Stimulated activated CD4-positive, alpha-beta T cell treated with anti-CD3 and anti-CD28 coated beads, Interleukin-1b, Interleukin-23, amount 100 ng/mL, for 1 hour (primary cell): Measurements from ENCODE around the gene C2CD2.
"Not testable (repeated sequence)": the region's sequence is repeated elsewhere in the genome, so short reads cannot be mapped to it uniquely, and the experiment has no call there.

ENCODE experiments used
- DNase-seq, 2 donors: peaks; one replicate each; pipeline ENCODE4 v3.0.0-alpha.2; 2020; ENCODE audit warnings: low read depth in 2 of 2

The C2CD2 gene

DNA sequence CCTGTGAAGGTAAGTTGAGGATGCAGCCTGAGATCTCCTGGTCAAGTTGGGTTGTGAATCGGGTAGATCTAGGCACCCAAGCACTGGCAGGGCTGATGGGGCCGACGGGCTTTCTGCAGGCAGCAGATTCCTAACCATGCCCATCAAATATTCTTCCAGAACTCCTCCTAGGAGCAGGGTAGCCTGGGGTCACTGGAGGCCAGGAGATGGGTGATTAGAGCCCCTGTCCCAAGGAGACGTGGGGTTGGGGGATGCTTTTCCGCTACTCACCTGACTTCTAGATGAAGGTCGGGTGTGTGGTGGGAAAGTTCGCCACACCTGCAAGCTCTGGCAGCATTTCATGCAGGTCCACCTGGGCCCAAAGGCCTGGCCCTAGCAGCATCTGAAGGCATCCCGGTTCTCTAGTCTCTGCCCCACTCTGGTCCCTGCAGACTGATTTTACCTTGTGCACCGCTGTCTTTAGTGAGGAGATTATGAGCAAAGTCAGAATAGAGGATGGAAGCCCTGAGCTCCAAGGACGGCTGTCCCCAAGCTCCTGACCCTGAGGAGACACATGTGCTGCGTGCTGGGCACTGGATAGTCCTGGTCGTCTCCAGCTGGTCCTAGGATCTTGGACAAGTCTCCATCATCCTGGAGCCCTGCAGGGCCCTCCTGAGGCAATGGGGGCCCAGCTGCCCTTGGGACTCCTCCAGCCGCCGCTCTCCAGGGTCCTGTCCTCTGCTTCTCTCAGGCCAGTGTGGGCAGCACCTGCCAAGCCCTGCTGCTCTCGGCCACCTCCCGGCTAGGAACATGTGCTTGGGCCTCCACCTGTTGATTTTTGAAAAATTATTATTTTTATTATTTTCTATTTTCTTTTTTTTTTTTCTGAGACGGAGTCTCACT lies 21.8 kb upstream of the C2CD2 start:
- DNase-seq, result no peak

DNA sequence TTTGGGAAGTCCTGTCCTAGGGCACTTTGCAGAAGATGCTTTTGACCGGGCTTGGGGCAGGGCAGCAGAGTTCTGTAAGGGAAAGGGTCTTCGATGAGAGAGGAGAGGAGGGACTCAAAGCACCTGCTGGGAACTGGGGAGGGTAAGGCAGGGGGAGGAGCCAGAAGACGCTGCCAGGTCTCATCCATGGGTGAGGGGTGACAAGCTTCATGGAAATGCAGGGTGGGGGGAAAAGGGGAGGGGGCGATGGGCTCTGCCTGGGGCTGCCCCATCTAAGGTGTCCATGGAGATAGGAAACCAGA lies 20.9 kb upstream of the C2CD2 start:
- DNase-seq, result no peak

DNA sequence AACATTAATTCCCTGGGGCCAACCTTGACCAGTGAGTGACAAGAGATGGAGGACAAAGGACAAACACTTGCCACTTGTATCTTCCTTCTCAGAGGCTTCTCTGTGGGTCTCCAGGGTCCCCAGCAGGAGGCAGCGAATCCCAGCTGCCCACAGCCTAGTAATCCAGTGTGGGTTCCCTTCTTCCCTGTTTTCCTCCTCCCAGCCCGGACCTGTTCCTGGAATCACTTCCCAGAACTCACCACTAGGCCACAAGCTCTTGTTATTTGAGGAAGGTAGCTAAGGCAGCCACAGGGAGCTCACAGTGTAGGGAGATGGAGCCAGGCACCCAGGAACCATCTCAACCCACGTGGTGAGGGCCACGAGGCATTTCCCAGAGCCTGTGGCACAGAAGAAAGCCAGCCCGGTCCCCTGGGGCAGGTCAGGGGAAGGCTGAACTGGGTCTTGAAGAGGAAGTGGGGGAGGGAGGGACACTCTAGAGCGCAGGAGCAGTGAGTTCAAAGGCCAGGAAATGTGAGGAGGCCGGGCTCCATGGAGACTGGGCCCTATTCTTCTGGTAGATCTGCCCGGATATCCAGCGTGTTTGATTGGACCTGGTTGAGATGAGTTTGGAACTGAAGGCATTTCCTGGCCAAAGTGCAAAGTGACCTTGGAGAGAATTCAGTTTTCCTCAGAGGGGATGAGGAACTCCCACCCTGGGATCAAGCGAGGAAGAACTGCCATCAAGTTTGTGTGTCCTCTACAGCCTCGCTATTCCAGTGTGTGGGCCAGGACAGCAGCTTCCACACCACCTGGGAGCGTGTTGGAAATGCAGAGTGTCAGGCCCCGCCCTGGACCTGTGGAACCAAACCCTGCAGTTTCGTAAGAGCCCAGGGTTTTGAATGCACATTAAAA lies 20.3 kb upstream of the C2CD2 start:
- DNase-seq, result no peak

DNA sequence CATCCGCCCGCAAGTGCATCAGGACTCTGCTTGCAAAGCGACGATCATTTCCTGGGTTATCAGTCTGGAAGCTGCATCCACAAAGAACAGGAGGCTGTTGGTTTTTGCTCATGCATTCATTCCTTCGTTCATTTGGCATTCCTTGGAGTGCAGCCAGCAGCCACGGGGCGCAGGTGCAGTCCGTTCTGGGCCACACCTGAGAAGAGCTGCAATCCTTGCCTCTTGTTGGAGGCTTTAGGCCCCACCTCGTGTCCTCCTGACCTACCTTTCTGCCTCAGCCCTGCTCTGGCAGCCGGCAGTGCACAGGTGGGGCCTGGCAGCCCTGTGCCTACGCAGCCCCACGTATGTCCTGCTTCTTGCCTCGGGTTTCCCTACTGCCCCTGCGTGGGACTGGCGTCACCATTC lies 19.6 kb upstream of the C2CD2 start:
- no peak for DNase-seq

DNA sequence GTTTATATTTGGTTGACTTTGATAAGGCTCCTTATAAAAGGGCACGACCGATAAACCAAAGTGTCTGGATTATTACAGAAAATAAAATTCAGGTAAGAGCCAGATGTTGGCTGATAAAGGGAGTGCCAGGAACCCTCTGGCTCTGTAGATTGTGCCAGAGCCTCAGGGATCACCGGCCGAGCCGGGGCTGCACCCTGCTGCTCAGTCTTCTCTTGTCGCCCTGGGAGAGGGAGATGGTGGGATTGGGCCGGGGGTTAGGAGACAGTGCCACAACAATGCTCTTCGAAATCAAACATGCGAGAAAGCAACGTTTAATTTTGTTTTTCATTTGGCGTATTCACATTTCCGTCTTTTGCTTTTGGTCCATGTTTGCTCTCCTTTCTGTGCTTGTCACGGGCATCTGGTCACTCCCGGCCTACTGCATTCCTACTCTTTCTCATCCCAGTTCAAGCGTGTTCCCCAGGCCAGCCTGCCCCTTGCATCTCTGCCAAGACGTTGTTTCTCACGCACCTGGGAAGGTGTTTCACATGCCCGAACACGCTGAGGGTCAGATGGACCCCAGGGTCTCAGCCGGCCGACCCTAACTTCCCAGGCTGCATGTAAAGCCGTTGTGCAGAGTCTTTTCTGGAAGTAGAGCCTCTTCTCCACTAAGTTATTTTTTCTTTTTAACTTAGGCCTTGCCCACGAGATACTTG lies 18.8 kb upstream of the C2CD2 start:
- no peak for DNase-seq

DNA sequence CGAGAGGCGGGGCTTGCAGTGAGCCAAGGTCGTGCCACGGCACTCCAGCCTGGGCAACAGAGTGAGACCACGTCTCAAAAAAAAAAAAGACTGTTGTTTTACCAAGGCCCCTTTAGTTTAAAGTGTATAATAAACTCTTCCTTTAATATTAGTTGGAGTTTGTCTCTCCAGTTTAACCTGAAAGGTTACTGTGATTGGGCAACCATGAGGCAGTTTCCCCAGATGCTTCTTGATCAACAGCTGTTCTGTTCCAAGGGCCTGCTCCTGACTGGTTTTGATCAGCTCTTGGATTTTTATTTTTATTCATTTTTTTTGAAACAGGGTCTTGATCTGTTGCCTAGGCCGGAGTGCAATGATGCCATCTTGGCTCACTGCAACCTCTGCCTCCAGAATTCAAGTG lies 18.1 kb upstream of the C2CD2 start:
- no peak for DNase-seq

DNA sequence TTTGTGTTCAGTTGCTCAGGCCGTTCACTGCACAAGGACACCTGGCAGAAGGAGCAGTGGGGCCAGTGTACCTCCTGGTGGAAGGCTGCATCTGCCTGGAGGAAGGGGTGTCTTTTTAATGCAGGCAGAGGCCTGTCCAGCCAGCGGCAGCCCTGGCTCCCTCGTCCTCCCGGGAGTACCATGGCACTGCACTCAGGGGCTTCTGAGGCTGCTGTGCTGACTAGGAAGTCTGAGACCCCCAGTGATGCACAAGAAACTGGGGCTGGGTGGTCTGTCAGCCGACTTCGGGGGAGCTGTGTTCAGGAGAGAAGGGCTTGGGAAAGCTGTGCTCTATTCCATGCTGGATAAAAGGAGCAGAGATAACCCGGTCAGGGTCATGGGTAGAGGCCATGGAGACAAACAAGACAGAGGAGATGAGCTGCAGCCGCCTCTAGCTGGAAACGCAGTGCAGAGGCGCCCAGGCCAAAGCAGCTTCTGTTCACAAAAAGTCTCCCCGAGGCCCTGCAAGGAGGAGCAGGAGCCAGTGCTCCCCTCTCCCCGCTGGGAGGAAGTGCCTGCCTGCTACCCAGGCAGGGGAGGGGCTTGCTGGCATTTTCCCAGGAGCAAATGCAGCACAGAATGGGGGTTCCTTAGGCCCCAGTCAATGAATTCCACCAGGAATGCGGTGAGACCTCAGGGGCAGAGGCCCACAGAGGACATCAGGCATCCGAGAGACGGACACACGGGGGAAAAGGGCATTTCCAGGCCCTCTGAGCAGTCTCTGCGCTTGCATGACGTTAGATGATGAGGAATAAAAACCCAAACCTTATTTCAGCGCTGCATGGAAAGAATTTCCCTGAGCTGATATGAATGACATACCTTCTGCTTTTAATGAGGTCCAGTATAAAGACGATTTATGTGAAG lies 17.2 kb upstream of the C2CD2 start:
- DNase-seq, result no peak

DNA sequence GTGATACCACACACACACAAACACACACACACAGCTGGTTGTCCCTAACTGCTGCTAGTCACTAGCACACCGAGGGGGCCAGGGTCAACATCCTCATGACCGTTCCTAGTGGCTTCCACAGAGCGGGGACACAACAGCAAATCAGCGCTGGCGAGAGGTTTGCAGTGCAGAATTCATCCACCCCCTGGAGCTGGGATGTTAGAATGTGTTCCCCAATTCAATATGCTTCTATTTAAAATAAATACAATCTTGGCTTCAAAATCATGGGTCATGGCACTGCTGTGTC lies 16.2 kb upstream of the C2CD2 start:
- no peak for DNase-seq

DNA sequence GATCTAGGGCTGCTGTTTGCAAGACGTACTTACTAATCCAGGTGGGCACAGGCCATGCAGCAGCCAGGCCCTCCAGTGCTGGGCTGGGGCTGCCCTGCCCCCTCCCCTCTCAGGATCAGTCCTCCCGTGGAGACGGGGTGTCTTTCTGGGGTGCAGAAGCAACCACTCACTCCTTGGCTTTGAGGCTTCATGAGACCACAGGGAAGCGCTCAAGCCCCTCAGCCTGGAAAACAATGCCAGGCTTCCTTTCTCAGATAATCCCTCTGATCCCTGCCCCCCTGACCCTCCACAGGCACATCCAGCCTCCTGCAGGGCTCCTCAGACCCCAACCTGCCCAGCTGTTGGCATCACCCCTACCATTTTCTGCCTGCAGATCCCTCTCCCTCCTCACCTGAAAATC lies 13.9 kb upstream of the C2CD2 start:
- DNase-seq, result no peak

DNA sequence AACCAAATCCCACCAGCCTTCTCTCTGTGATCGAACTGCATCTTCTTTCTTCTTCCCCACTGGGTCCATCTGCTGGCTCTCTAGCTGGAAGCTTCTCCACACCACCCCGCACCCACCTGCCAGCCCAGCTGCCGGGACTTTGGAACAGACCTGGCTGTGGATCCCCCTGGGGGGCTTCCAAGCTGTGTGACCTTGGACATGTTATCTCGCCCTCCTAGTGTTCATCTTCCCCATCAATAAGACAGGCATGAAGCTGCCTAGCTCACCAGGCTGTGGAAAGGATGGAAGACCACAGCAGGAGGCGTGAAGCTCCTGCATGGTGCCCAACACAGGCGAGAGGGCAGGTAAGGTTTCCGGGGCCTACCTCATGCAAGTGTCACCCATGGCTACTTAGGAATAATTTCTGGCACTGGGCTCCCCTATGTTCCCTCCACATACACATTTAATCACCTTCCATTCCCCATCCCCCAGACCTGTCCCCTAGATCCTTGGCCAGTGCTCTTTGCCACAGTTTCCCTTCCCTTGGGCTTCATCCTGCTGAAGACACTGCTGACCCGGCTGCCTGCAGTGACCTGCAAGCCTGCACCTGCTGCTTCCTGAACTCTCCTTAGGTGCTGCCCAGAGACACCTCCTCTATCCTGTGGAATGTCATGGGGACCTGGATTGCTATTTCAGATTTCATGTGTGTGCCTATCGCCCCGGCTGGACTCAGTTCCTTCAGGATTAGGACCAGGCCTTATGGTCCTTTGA lies 13.2 kb upstream of the C2CD2 start:
- DNase-seq, result no peak

DNA sequence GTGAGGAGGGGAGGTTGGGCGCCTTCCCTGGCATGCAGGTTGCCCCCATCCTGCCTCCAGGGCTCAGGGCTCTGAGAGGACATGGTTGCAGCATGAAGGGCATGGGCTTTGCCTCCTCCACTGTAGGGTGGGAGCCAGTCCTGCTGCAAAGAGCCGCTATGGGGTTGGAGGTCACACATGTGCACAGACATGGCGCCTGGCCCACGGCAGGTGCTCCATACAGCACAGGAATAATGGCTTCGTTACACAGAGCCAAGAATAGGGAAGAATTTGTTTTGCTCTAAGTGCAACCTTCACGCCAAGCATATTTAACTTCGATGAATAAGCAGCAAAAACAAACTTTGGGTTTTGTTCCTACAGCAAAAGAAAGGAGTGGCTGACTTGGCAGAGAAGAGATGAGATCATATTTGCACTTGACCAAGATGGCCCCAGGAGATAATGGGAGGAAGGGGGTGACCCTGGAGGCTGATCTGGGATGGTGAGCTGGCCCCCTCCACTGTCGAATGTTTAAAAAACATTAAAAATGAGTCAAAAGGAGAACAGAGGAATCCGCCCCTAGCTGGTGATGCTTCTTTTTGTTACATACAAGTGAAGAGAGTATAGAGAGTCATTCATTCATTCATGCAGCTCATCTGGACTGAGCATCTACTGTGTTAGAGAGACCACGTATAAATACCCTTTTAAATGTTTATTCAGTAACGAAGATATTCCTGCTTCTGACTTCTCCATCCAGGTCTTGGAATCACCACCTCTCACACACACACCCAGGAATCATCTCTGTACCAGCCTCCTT lies 12.4 kb upstream of the C2CD2 start:
- no peak for DNase-seq

DNA sequence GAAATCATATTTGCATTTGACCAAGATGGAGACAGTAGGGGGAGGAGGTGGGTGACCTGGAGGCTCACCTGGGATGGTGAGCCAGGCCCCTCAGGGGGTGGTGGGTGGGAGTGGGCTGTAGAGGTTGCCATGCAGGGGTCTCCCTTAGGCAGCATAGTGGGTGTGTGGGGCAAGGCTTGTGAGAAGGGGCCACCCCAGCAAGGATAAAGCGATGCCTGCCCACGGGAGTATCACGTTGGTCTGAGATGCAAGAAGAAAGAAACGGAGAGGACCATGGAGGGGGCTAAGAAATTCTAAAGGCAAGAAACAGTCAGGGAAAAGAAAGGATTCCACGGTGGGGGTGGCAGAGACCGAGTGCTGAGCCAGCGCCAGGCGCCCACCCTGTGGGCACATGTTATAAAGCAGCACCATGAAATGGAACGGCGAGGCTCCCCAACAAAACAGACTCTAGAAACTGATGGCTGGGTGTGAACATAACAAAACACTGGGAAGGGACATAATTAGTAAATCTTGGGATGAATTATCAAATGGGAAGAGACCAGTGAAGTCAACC lies 11.7 kb upstream of the C2CD2 start:
- DNase-seq, result no peak

DNA sequence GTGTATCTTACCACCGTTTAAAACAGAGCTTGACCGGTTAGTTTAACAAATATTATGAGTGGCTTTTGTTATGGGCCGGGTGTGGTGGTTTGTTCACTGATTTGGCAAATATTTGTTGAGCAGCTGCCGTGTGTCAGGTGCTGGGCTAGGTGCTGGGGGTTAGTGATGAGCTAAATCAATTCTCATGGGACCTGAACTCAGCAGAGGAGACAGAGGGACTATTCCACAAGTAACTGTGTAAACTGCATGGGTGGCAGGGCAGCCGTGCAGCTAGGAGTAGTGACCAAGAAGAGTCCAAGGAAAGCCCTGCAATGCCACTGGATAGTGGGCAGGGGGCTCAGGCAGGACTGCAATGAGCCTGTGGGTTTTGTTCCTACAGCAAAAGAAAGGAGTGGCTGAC lies 11.2 kb upstream of the C2CD2 start:
- no peak for DNase-seq

DNA sequence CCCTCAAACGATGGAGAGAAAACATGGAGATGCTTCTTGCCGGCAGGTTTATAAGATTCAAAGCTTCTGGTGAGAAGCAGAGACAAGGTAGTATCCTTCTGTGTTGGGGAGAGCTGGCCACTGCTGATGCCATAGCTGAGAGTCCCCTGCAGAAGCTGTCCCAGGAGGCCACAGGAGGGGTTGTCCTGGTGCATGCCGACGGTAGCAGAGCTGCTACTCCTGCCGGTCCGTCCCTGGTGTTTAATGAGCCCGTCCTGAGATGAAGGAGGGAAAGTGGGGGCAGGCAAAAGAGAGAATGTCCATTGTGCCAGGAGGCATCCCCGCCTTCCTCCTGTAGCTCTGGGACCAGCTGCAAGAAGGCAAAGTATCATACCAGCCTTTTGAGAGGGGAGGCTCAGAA lies 10.4 kb upstream of the C2CD2 start:
- DNase-seq, result no peak

DNA sequence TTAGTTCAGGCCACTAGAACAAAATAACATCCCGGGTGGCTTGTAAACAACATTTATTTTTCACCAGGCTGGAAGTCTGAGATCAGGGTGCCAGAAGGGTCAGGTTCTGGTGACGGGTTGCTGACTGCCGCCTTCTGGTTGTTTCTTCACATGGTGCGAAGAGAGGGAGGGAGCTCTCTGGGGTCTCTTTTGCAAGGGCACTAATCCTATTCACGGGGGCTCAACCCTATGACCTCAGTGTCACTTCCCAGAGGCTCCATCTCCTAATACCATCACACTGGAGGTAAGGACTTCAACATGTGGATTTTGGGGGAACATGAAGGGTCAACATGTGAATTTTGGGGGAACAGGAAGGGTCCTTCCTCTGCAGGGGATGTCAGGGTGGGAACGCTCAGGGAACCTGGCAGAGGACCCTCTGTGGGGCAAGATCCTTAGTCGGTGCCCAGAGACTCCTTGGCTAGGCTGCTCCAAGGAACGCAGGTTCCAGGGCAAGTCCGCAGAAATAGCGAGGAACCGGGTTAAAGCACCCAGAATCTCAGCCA lies 8.7 kb upstream of the C2CD2 start:
- DNase-seq, result no peak

DNA sequence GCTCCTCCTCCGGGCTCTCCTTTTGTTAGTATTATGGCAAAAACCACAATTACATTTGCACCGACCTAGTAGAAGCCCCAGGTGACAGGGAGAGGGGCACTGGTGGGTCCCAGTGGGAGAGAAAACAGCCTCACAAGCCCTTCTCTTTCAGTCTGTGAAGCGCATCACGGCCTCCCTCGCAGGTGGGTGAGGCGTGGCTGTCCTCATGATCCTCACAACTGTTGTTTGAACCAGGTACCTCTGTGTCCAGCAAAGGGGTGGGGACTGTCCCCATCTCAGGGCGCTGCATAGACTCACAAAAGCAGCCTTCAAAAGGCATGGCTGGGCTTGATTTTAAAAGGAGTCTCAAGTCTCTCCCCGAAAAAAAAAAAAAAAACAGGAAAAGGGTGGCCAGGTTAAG lies 7.9 kb upstream of the C2CD2 start:
- no peak for DNase-seq

DNA sequence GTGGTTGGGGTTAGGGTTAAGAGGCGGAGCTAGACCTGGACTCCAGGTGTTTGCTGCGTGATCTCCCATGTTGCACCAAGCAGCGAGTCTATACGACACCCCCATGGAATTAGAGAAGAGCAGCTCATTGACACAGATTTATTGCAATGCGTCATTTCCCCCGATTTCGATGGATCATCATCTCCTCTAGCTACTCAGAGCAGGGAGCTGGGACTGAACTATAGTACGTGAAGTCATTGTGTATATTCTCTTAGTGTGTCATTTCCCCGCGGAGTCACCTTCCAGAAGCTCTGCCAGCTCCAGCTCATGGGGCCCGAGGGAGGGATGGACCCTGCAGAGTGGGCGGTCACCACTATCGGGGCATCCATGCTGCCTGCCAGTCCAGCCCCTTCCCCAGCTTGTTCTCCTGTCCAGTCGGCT lies 7.5 kb upstream of the C2CD2 start:
- no peak for DNase-seq

DNA sequence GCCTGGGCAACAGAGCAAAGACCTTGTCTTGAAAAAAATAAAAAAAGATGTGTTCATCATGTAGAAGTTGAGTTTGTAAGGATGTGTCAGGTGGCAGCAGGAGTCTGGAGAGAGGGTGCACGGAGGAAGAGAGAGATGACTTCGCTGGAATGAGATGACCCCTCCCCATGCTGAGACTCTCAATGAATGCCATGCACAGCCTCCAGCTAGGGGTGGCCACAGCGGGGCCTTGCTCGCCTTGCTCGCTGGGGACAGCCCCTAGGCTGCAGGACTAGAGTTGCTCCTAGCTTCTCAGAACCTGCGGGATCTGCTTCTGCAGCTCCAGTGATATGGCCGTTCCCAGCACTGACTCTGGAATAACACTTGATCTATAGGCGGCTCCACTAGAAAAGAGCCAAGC lies 6.6 kb upstream of the C2CD2 start:
- DNase-seq, result no peak

DNA sequence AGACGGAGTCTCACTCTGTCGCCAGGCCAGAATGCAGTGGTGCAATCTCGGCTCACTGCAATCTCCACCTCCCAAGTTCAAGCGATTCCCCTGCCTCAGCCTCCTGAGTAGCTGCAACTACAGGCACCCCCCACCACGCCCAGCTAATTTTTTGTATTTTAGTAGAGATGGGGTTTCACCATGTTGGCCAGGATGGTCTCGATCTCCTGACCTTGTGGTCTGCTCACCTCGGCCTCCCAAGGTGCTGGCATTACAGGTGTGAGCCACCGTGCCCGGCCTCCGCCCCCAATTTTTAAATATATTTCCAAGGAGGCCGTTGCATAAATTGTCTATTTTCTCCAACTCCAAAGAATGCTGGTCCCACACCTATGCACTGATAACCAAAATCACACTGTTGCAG lies 5.9 kb upstream of the C2CD2 start:
- not testable (repeated sequence) for DNase-seq
